Epithelial cell of prostate (primary cell): ENCODE data around the gene KDM4C.
A peak's percentile ranks its signal among the peaks of the same experiment; 100 is the strongest.
"Not testable (repeated sequence)": the region's sequence is repeated elsewhere in the genome, so short reads cannot be mapped to it uniquely, and the experiment has no call there.

Source experiments
- DNase-seq: peaks from one replicate; pipeline ENCODE4 v3.0.0-alpha.2; 2011; ENCODE audit warnings: low read depth, low spot score
- H3K27ac ChIP-seq: fragments of 450-650 bp; 2 replicates; pipeline ENCODE4 v1.5.1; 2017; ENCODE audit warnings: mild to moderate bottlenecking

The KDM4C gene

GRCh38 chr9:7174301-7174700 lies 416.5 kb downstream of the KDM4C start:
- no peak overlapping the region for H3K27ac ChIP-seq
- DNase-seq, result no peak

- H3K27ac ChIP-seq, result no peak overlapping the region
- no peak for DNase-seq
Measured at GRCh38 chr9:7174884-7175283, 417.1 kb downstream of the KDM4C start.

GRCh38 chr9:7176561-7176960 lies 418.8 kb downstream of the KDM4C start:
- H3K27ac ChIP-seq, result no peak overlapping the region
- no peak for DNase-seq

GRCh38 chr9:7177383-7177782 lies 419.6 kb downstream of the KDM4C start:
- H3K27ac ChIP-seq, result no peak overlapping the region
- DNase-seq, result peak; percentile 0

- DNase-seq, result no peak
Measured at GRCh38 chr9:7178729-7179128, 421.0 kb downstream of the KDM4C start.

GRCh38 chr9:7180247-7180646 lies 422.5 kb downstream of the KDM4C start:
- no peak overlapping the region for H3K27ac ChIP-seq
- DNase-seq, result no peak

More at GRCh38 chr9:7178729-7179128, 421.0 kb downstream of the KDM4C start:
- no peak overlapping the region for H3K27ac ChIP-seq

- DNase-seq, H3K27ac ChIP-seq: not testable (repeated sequence)
Measured at GRCh38 chr9:7183139-7183538, 425.4 kb downstream of the KDM4C start.

- DNase-seq, result peak; percentile 67
Measured at GRCh38 chr9:7185612-7186011, 427.8 kb downstream of the KDM4C start.

GRCh38 chr9:7186175-7186574 lies 428.4 kb downstream of the KDM4C start:
- H3K27ac ChIP-seq, result no peak overlapping the region
- DNase-seq, result no peak

More at GRCh38 chr9:7185612-7186011, 427.8 kb downstream of the KDM4C start:
- no peak overlapping the region for H3K27ac ChIP-seq

- H3K27ac ChIP-seq, result no peak overlapping the region
- no peak for DNase-seq
Measured at GRCh38 chr9:7192266-7192665, 434.5 kb downstream of the KDM4C start.

GRCh38 chr9:7195526-7195925 lies 437.8 kb downstream of the KDM4C start:
- no peak overlapping the region for H3K27ac ChIP-seq
- DNase-seq, result no peak

GRCh38 chr9:7196467-7196866 lies 438.7 kb downstream of the KDM4C start:
- H3K27ac ChIP-seq, result no peak overlapping the region
- DNase-seq, result no peak

- no peak overlapping the region for H3K27ac ChIP-seq
- DNase-seq, result no peak
Measured at GRCh38 chr9:7201196-7201595, 443.4 kb downstream of the KDM4C start.

- DNase-seq, result no peak
Measured at GRCh38 chr9:7205806-7206205, 448.0 kb downstream of the KDM4C start.

GRCh38 chr9:7206221-7206758 lies 448.5 kb downstream of the KDM4C start:
- DNase-seq, result no peak
- H3K27ac ChIP-seq, result no peak overlapping the region

More at GRCh38 chr9:7205806-7206205, 448.0 kb downstream of the KDM4C start:
- H3K27ac ChIP-seq, result no peak overlapping the region

- DNase-seq, result no peak
- no peak overlapping the region for H3K27ac ChIP-seq
Measured at GRCh38 chr9:7209016-7209715, 451.4 kb downstream of the KDM4C start.

GRCh38 chr9:7209990-7210389 lies 452.2 kb downstream of the KDM4C start:
- no peak for DNase-seq
- H3K27ac ChIP-seq, result no peak overlapping the region

GRCh38 chr9:7210854-7211637 lies 453.3 kb downstream of the KDM4C start:
- no peak overlapping the region for H3K27ac ChIP-seq
- no peak for DNase-seq

GRCh38 chr9:7211657-7212056 lies 453.9 kb downstream of the KDM4C start:
- H3K27ac ChIP-seq, result no peak overlapping the region
- DNase-seq, result no peak

GRCh38 chr9:7212101-7212500 lies 454.3 kb downstream of the KDM4C start:
- H3K27ac ChIP-seq, result no peak overlapping the region
- no peak for DNase-seq
